GM19238 (cell line): ENCODE measurements around the gene ABHD12B.

Source experiments
- DNase-seq: peaks from one replicate; pipeline ENCODE4 v3.0.0; 2011; ENCODE audit warnings: low spot score; ENCODE audit not compliant: insufficient read length

ABHD12B gene, protein sequence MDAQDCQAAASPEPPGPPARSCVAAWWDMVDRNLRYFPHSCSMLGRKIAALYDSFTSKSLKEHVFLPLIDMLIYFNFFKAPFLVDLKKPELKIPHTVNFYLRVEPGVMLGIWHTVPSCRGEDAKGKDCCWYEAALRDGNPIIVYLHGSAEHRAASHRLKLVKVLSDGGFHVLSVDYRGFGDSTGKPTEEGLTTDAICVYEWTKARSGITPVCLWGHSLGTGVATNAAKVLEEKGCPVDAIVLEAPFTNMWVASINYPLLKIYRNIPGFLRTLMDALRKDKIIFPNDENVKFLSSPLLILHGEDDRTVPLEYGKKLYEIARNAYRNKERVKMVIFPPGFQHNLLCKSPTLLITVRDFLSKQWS

GRCh38 chr14:50871914-50872732 lies at the start of gene ABHD12B:
Gene ABHD12B (plus strand): TSS chr14:50872053. CDS start chr14:50872175, 122 bp downstream.
- no peak for DNase-seq

DNA sequence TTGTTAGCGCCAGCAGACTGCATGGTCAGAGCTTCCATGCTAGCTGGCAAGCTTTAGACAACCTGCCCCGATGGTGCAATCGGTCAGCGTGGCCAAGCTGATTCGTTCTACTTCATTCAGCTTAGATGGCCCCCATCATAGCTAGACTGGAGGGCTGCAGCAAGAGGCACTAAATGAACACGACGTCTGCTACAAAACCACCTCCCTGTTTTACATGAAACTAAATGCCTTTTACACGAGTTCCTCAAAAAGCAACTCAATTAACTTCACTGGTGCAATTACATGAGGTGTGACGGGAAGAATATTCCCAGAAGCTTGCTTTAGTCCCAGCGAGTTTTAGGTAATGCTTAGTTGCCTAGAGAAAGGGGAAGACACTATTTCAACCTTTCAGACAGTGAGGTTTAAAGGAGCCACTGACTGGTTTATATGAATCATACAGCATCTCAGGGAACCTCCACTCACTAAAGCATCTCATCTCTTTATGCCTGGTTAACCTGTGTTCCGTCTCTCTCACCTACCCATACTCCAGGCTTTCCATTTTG lies 49.3 kb upstream of the ABHD12B start:
- no peak for DNase-seq

- DNase-seq: no peak
These were observed 48.6 kb upstream of the ABHD12B start for GRCh38 chr14:50823051-50823761.

- DNase-seq: no peak
These were observed 47.9 kb upstream of the ABHD12B start for GRCh38 chr14:50823762-50824636.

GRCh38 chr14:50825307-50825706 lies 46.5 kb upstream of the ABHD12B start:
- DNase-seq: no peak

GRCh38 chr14:50826681-50827080 lies 45.2 kb upstream of the ABHD12B start:
- no peak for DNase-seq

DNA sequence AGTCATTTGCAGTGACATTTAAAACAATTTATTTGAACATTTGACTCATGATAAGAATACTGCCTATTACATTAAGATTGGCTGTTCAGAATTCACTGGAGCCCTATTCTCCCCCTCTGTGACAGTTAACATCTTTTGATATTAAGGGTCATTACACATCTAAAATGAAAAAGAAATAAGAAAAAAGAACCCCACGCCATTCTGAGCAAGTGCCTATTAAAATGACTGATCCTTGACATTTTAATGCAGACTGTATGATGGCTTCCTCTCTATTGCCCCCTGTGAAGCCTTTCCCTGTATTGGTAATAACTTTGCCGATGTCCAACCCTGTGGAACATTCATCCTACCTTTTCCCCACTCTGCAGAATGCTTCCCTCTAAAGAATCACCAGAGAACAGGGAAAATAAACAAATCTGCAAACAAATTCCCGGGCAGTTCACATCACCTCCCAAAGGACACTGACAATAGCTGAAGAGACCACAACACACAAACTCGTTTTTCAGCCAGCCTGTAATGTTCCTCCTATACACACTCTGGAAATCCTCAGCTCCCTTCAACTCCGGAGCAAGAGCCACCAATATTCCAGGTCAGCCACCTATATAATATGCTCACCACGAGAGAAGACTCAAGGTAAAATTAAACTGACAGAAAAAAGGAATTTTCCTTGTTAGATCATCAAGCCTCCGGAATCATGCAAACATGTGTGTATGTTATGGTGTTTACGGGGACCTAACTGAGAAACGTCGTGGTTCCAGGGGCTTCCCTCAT lies 42.9 kb upstream of the ABHD12B start:
- no peak for DNase-seq

DNA sequence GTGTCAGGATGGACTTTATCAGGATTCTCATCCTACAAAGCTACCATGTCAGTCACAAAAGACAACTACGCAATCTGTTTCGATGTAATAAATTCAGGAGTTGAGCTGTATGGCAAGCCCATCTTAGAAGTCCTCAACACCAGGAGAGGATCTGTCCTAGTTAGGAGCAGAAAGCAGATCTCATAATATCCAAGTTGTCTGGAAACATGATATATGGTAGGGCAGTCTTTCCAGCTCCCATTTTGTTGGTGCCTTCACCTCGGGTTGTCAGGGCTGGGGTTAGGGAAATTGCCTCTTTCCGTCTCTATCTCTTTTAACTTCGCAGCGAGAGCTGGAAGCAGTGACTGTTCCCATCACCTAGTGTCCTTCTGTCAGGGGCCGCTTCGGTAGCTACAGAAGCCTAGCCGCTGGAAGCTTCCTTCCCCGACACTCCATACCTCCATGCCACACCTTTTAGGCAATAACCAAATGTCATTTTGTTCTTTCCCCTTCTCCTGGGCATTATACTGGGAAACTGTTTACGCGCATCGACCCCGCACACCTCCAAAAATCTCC lies 42.3 kb upstream of the ABHD12B start:
- DNase-seq: no peak

DNA sequence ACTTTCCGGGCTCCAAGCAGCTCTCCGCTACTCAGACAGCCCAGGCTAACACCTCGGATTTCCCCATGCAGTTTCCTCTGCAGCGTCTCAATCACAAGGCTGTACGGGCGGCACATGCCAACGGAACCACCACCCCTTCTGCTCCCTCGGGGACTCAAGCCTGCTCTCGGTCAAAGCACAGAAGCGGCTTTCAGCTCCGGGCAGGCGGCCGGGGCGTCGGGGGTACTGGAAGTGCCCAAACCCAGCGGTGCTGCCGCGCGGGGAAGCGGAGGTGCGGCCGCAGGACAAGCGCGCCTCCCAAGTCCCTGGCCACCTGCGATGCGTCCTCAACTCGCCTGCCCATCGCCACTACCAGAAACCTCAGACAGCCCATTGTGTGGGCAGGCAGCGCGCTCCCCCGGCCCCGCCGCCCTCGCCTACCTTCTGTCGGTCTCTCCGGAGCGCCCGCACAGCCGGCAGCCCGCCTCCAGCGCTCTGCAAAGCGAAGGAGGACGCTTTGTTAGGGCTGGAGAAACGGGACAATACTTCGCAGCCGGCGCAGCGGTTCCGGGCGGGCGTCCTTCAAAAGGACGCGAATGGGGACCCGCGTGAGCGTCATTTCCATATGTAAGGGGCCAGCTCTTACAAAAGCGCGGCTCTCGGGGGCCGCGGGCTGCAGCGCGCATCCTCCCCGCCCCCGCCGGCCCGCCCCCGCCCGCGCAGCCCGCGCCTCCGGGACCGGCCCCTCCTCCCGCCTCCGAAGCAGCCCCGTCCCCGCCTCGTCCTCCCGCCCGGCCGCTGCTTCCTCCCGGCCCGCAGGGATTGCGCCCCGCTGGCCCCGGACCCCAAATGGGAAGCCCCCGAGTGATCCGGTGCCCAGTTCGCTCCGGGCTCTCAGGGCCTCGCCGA lies 41.6 kb upstream of the ABHD12B start:
- peak; percentile 48 for DNase-seq

DNA sequence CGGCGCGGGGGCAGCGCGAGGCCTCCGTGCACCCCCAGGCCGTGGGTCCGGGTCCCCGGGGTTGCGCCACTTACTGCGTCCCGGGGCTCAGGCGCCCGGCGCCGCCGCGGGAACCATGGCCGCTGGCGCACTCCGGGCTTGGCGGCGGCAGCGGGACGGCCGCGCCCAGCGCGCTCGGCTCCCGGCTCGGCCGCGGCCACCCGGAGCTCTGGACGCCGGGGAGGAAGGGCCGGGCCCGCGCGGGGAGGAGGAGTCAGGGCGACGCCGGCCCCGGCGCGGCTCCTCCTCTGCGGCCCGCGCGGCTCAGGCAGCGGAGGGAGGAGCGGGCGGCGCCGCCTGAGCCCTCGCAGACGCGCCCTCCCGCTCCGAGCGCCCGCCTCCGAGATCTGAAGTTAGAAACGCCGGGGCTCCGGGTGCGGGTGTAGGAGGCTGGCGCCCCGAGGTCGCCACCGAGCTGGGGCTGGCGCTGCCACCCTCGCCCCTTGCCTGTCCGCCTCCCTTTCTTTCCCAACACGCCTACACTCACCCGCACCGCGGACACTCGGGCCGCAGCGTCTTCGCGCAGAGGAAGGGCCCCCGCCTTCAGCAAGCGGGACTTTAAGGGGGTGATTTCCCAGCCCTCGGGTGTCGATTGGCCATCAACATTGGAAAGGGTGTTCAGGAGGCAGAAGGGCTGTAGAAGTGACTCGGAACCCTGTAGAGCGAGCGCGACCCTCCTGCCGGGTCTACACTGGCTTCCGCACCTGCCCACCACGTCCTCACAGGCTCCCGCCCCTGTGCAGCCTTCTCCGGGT lies 40.7 kb upstream of the ABHD12B start, which contains the start of gene NIN:
Gene NIN (minus strand): TSS at position 231 of the 794 bp plus-strand sequence. CDS start 9,106 bp downstream, outside the sequence.
- peak; percentile 74 for DNase-seq

GRCh38 chr14:50831726-50832168 lies 40.1 kb upstream of the ABHD12B start:
- DNase-seq: no peak

DNA sequence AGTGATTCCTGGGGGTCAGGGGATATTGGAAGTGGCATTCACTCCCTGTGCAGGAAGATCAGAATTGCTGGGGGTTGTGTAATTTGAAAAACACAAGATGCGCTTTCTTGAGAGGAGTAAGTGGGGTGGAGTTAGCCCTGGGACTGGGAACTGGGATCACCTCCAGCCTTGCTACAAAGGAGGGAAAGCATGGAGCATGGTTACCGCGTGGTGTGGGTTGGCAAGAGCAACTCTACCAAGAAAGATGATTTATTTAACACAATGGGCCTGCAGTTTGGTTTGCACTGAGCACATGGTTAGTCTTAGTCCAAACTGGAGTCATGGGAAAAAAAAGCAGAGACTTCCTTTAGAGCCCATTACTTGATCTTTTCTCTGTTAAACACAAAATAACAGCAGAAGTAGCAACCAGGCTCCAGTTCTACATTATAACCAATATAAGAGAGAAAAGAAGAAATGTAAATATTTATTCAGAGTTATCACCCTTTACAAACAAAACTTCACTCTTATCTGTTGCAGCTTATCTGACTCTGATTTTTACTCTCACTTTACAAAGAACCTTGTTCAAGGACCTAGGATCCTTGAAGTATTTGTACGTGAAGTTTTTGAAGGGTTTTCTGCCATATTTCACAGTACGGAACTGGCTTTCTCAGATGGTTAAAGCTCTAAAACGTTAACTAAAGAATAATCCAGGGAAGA lies 38.8 kb upstream of the ABHD12B start:
- no peak for DNase-seq

GRCh38 chr14:50834802-50835276 lies 37.0 kb upstream of the ABHD12B start:
- no peak for DNase-seq

DNA sequence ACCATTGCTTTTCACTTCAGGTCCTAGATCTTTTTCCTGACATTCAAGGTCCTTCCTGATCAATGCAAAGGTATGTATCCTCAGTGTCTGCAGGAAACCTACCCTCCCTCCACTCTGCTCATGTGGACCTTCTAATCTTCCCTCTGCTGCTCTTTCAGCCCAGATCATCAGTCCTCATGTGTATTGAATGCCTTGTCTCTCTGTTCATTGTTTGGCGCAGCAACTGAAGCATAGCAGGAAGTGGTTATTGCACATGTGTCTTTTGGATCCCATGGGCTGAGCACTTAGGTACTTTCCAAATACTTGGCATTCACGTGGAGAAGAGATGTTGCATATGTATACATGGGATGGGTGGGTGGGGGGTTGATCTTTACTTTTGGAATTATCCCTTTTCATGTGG lies 36.6 kb upstream of the ABHD12B start:
- no peak for DNase-seq

- no peak for DNase-seq
These were observed 35.3 kb upstream of the ABHD12B start for GRCh38 chr14:50836515-50836914.

- no peak for DNase-seq
These were observed 34.6 kb upstream of the ABHD12B start for GRCh38 chr14:50837271-50837670.
